HL-60 (cell line): ENCODE results near the gene DOCK9.

Source experiments
- DNase-seq, 2 experiments: peaks; one replicate each; pipeline ENCODE4 v3.0.0-alpha.2; 2010 to 2020; ENCODE audit warnings: low read depth in 1 of 2, low spot score in 1 of 2
- H3K27ac ChIP-seq: fragments of 250-450 bp; sonication (Bioruptor Pico); replicated peaks from 2 replicates; pipeline ENCODE4 v1.5.1; 2020; ENCODE audit warnings: mild to moderate bottlenecking, moderate library complexity
- H3K27me3 ChIP-seq: fragments of 250-450 bp; sonication (Bioruptor Pico); 2 replicates; pipeline ENCODE4 v1.5.1; 2021; ENCODE audit warnings: mild to moderate bottlenecking, moderate library complexity; ENCODE audit not compliant: insufficient read depth, poor library complexity, severe bottlenecking
- H3K4me3 ChIP-seq: replicated peaks from 2 replicates; pipeline ENCODE4 v1.5.1; 2011; ENCODE audit warnings: mild to moderate bottlenecking, control low read depth, low read length; ENCODE audit not compliant: insufficient read depth
- GABPA ChIP-seq: IDR thresholded peaks from 2 replicates; pipeline ENCODE4 v1.6.1; 2012; ENCODE audit warnings: low read depth
- POLR2AphosphoS5 ChIP-seq: IDR thresholded peaks from 2 replicates; pipeline ENCODE4 v1.6.1; 2012; ENCODE audit warnings: low read depth
- SPI1 ChIP-seq: IDR thresholded peaks from 2 replicates; pipeline ENCODE4 v1.6.1; 2012; ENCODE audit warnings: low read depth, mild to moderate bottlenecking, borderline replicate concordance
- TF ChIP-seq, protein P1 (sequence below): IDR thresholded peaks from 2 replicates; pipeline ENCODE4 v1.6.1; 2012; ENCODE audit warnings: low read depth; ENCODE audit not compliant: insufficient replicate concordance
- TF ChIP-seq, protein P2 (sequence below): IDR thresholded peaks from one replicate; pipeline ENCODE4 v1.5.1; 2011; ENCODE audit warnings: low read length, control low read depth, inconsistent platforms; ENCODE audit not compliant: insufficient read depth

The DOCK9 gene

DNA sequence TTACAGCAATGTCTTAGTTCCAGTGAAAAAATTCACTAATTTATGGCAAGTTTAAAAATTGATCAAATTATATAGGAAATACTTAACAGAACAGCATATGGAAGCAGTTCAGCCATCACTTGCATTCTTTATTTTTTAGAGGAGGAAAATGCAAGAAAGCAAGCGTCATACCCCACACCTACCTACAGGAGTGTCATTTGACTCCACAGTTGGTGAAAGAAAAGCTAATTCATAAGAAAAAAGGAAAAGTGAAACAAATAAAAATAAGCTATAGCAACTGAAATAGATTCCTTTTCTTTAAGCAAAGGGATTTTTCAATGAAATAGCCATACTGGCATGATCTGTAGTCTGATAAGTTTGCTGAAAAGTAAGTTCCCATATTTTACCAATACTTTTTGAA is 111.0 kb downstream of the DOCK9 start:
- Histone ChIP-seq H3K4me3 (no peak overlapping the region), H3K27me3 (no peaks in the 10 kb centered on the region), H3K27ac (no peak overlapping the region)
- DNase-seq: no peak
- no peak for TF ChIP-seq SPI1
- no peak for TF ChIP-seq POLR2AphosphoS5
- TF ChIP-seq, protein P1, sequence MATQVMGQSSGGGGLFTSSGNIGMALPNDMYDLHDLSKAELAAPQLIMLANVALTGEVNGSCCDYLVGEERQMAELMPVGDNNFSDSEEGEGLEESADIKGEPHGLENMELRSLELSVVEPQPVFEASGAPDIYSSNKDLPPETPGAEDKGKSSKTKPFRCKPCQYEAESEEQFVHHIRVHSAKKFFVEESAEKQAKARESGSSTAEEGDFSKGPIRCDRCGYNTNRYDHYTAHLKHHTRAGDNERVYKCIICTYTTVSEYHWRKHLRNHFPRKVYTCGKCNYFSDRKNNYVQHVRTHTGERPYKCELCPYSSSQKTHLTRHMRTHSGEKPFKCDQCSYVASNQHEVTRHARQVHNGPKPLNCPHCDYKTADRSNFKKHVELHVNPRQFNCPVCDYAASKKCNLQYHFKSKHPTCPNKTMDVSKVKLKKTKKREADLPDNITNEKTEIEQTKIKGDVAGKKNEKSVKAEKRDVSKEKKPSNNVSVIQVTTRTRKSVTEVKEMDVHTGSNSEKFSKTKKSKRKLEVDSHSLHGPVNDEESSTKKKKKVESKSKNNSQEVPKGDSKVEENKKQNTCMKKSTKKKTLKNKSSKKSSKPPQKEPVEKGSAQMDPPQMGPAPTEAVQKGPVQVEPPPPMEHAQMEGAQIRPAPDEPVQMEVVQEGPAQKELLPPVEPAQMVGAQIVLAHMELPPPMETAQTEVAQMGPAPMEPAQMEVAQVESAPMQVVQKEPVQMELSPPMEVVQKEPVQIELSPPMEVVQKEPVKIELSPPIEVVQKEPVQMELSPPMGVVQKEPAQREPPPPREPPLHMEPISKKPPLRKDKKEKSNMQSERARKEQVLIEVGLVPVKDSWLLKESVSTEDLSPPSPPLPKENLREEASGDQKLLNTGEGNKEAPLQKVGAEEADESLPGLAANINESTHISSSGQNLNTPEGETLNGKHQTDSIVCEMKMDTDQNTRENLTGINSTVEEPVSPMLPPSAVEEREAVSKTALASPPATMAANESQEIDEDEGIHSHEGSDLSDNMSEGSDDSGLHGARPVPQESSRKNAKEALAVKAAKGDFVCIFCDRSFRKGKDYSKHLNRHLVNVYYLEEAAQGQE: no peak
- no peak for TF ChIP-seq GABPA
- TF ChIP-seq, protein P2, sequence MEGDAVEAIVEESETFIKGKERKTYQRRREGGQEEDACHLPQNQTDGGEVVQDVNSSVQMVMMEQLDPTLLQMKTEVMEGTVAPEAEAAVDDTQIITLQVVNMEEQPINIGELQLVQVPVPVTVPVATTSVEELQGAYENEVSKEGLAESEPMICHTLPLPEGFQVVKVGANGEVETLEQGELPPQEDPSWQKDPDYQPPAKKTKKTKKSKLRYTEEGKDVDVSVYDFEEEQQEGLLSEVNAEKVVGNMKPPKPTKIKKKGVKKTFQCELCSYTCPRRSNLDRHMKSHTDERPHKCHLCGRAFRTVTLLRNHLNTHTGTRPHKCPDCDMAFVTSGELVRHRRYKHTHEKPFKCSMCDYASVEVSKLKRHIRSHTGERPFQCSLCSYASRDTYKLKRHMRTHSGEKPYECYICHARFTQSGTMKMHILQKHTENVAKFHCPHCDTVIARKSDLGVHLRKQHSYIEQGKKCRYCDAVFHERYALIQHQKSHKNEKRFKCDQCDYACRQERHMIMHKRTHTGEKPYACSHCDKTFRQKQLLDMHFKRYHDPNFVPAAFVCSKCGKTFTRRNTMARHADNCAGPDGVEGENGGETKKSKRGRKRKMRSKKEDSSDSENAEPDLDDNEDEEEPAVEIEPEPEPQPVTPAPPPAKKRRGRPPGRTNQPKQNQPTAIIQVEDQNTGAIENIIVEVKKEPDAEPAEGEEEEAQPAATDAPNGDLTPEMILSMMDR: no peak

DNA sequence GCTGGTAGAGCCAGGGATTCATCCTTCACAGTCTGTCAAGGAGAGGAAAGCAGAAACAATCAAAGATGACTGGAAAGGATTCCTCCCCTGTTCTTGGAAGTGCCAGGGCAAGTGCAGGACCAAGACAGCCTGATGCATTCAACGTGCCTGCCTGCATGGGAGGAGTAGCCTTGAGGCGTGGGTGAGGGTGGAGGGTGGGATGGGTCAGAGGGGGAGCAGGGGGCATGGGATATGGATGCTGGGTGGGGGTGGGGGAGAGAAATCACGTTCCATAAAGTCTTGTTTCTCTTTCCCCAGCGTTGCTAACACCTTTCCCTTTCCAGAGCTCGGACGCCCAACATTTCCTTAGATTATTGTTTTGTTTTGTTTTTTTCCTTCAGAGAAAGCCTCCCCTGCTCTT is 117.4 kb downstream of the DOCK9 start:
- TF ChIP-seq, protein P2: no peak
- TF ChIP-seq POLR2AphosphoS5 (no peak), GABPA (no peak), SPI1 (no peak)
- TF ChIP-seq, protein P1: no peak
- Histone ChIP-seq H3K27me3 (peaks cover 13% of the 10 kb centered on the region), H3K27ac (no peak overlapping the region), H3K4me3 (no peak overlapping the region)
- no peak for DNase-seq

DNA sequence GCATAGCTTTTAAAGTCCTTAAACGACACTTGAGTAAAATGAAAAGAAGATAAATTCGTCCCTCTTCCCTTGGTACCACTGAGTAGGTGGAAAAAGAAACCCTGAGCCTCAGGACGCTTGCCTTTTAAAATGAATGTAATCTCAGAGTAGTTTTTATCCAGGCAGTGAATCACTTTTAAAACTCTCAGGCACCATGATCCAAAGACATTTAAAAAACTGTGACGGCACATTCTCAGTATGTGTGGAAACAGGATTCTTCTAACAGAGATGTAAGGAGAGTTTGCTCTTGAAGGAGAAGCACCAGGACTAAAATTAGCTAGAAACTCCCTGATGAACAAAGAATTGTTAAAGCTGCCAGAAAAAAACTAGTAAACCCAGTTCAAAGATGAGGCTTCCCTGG is 119.7 kb downstream of the DOCK9 start:
- Histone ChIP-seq H3K4me3 (no peak overlapping the region), H3K27ac (no peak overlapping the region)
- TF ChIP-seq, protein P2: no peak
- TF ChIP-seq GABPA (no peak), SPI1 (no peak)
- TF ChIP-seq, protein P1: no peak

More for the DNA sequence above, 119.7 kb downstream of the DOCK9 start:
- peaks cover 13% of the 10 kb centered on the region for H3K27me3 ChIP-seq
- DNase-seq: no peak
